Sigmoid colon (tissue), 4 donors: Measurements from ENCODE around the gene ALDOA.

ENCODE experiments used
- CTCF ChIP-seq, 4 experiments: fragments of 450-650 bp in 3 of 4; fragments of 200-600 bp in 1 of 4; IDR thresholded peaks; one replicate each; pipeline ENCODE4 v1.5.1; 2016 to 2019; ENCODE audit warnings: antibody characterized with exemption in 4 of 4, mild to moderate bottlenecking in 3 of 4, moderate library complexity in 2 of 4
- EP300 ChIP-seq, 4 donors: sonication (generic); formaldehyde crosslinking; IDR thresholded peaks; one replicate each; pipeline ENCODE4 v1.6.1; 2017; ENCODE audit warnings: antibody characterized with exemption in 4 of 4
- POLR2A ChIP-seq, 2 donors: fragments of 450-650 bp; IDR thresholded peaks; one replicate each; pipeline ENCODE4 v1.6.1; 2016; ENCODE audit warnings: antibody characterized with exemption in 2 of 2, mild to moderate bottlenecking in 2 of 2, moderate library complexity in 2 of 2

- TF ChIP-seq CTCF (IDR thresholded peaks at IDR 0.05) (no peak), POLR2A (IDR thresholded peaks at IDR 0.05) (peak; percentile 80 to 84), EP300 (IDR thresholded peaks at IDR 0.05) (peak in 1 of 4 donors; percentile 7)
Measured at GRCh38 chr16:30075503-30076275, 10.1 kb downstream of the ALDOA start, which contains the start of gene PPP4C.
